RKO (cell line): ENCODE results near the gene TFAP2E.
"Not testable (repeated sequence)": the region's sequence is repeated elsewhere in the genome, so short reads cannot be mapped to it uniquely, and the experiment has no call there.

Experiments
- DNase-seq: peaks from one replicate; pipeline ENCODE4 v3.0.0-alpha.2; 2016; ENCODE audit warnings: low spot score

TFAP2E gene

DNA sequence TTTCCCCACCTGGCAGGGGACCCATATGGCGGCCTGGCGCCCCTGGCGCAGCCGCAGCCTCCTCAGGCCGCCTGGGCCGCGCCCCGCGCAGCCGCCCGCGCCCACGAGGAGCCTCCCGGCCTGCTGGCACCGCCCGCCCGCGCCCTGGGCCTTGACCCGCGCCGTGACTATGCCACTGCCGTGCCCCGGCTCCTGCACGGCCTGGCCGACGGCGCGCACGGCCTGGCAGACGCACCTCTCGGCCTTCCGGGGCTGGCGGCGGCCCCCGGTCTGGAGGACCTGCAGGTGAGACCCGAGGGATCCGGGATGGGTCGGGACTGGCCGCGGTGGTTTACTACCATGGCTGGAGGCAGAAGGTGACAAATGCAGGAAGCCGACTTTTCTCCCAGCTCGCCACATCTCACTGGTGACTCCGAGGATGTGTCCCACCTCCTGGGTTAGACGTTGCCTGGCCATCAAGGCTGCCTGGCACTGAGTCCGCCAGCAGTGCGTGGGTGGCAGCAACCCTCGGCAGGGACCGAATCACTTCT is 1.1 kb downstream of the TFAP2E start:
- DNase-seq, result no peak

DNA sequence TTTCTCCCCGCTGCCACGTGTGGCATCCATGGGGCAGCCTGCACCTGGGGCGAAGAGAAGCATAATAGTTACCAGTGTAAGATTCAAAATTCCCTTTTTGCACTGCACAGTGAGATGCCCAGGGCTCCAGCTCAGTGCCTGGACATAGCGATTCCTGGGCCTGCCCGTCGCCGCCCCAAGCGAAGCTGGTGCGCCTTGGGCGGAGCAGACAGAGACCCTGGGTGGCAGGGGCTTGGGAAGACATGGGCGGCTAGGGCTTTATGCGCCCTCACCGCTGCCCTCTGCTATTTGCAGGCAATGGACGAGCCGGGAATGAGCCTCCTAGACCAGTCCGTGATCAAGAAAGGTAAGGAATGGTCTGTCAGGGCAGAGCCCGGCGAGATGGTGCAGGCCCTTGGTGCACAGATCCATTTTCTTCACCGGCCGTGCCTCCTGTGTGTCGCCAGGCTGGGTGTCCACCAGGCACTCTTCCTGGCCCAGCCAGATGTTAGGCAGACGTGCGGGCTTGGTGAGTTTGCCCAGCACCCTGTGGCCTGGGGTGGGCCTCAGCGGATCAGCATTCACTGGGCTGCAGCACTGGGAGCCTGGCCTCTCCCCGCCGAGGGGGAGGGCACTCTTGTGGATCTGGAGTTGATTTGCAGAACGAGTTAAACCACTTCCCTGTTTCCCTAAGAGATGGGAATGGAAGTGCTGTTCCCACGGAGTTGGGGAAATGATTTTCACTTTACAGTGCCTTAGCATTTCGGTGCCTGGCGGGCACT is 1.7 kb downstream of the TFAP2E start:
- DNase-seq, result no peak

DNA sequence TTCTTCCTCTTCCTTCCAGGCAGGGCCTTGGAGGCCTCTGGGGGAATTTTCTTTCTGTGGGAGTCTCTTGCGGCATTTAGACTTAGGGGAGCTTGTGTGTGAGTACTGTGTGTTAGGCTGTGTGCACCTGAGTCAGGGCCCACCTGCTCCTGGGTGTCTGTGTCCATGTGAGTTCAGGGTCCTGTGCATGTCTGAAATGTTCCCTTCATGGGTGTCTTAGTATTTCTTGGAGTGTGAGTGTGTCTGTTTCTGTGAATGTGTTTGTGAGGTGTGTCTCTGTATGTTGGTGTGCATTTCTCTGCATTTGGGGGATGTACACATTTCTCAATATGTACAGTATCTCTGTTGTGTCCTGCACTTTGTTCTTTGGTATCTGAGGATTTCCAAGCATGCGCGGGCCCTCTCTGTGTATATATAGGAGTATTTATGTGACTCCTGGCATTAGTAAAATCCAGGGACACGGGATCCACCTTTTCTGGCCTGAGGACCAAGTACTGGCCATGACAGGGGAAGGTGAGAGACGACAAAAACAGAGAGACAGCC is 2.4 kb downstream of the TFAP2E start:
- no peak for DNase-seq

DNA sequence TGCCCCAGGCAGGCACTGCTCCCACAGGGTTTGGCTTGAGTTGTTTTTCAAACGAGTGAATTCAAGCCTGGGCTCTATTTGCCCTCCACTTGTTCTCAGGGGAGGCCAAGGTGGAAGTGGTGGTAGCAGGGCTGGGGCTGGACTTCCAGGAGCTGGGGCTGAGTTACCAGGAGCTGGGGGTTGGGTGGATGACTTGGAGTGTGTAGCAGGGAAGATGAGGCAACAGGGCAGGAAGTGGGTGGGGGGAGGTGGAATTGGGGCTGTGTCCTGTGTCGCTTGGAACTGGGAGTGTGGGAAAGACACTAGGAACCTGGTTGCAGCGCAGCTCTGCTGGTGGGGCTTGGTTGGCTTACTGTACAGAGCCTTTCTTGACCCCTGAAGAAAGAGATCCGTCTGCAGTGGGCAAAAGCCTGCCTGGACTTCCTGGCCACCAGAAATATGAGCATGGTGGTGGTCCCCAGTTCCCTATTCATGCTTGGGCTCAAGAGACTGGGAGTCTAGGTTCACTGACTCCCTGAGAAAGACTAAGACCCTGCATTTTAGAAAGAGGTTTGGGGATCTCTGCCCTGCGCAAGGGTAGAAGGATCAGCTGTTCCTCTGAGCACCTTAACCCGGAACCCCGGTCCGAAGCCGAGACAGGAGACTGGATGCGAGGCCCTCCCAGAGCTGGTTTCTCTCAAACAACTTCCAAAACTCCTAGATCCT is 3.1 kb downstream of the TFAP2E start:
- DNase-seq, result no peak

DNA sequence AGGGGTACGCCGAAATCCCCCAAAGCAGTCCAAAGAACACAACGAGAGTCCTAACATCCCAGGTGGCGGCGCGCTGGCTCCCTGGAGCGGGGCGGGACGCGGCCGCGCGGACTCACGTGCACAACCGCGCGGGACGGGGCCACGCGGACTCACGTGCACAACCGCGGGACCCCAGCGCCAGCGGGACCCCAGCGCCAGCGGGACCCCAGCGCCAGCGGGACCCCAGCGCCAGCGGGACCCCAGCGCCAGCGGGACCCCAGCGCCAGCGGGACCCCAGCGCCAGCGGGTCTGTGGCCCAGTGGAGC is 3.6 kb downstream of the TFAP2E start:
- DNase-seq, result not testable (repeated sequence)

DNA sequence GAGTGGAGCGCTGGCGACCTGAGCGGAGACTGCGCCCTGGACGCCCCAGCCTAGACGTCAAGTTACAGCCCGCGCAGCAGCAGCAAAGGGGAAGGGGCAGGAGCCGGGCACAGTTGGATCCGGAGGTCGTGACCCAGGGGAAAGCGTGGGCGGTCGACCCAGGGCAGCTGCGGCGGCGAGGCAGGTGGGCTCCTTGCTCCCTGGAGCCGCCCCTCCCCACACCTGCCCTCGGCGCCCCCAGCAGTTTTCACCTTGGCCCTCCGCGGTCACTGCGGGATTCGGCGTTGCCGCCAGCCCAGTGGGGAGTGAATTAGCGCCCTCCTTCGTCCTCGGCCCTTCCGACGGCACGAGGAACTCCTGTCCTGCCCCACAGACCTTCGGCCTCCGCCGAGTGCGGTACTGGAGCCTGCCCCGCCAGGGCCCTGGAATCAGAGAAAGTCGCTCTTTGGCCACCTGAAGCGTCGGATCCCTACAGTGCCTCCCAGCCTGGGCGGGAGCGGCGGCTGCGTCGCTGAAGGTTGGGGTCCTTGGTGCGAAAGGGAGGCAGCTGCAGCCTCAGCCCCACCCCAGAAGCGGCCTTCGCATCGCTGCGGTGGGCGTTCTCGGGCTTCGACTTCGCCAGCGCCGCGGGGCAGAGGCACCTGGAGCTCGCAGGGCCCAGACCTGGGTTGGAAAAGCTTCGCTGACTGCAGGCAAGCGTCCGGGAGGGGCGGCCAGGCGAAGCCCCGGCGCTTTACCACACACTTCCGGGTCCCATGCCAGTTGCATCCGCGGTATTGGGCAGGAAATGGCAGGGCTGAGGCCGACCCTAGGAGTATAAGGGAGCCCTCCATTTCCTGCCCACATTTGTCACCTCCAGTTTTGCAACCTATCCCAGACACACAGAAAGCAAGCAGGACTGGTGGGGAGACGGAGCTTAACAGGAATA is 4.2 kb downstream of the TFAP2E start:
- no peak for DNase-seq

DNA sequence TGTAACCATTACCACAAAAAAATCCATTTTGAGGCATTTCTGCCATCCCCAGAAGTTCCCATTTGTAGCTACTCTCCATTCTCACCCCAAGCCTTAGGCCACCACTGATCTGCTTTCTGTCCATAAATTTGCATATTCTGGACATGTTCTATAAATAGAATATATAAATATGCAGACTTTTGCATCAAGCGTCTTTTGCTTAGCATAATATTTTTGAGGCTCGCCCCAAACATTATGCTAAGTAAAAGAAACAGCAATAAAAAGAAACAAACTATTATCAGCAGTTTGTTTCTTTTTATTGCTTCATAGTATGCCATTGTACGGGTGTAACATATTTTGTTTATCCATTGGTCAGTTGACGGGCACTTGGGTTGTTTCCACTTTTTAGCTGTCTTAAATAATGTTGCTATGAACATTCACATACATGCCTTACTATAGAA is 7.9 kb downstream of the TFAP2E start:
- DNase-seq, result peak; percentile 34

DNA sequence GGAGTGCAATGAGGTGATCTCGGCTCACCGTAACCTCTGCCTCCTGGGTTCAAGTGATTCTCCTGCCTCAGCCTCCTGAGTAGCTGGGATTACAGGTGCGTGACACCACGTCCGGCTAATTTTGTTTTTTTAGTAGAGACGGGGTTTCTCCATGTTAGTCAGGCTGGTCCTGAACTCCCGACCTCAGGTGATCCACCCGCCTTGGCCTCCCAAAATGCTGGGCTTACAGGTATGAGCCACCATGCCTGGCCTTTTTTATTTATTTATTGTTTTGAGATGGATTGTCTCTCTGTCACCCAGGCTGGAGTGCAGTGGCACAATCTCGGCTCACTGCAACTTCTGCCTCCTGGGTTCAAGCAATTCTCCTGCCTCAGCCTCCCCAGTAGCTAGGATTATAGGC is 8.5 kb downstream of the TFAP2E start:
- not testable (repeated sequence) for DNase-seq

DNA sequence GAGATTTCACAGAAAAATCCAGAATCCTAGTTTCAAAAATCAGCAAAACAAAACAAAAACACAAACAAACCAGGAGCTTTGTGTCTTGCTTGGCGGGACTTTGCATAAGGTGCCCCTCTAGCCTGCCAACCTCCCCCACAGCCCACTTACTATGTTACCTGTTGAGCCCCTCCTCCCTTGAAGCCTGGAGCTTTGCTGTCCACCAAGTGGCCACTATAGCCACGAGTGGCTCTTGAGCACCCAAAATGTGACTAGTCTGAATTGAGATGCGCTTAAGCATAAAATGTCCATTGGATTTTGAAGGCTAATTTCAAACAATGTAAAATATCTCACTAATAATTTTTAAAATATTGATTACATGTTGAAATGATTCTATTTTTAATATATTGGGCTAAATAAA is 12.2 kb downstream of the TFAP2E start:
- no peak for DNase-seq

DNA sequence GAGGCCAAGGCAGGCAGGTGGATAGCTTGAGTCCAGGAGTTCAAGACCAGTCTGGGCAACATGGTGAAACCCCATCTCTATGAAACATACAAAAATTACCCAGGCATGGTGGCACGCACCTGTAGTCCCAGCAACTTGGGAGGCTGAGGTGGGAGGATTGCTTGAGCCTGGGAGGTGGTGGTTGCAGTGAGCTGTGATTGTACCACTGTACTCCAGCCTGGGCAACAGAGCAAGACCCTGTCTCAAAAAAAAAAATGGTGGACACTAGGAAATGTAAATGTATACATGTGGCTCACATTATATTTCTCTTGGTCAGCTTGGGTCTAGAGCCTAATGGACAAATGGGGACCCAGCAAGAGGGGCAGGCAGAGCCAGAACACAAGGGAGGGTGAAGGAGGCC is 12.7 kb downstream of the TFAP2E start:
- not testable (repeated sequence) for DNase-seq

DNA sequence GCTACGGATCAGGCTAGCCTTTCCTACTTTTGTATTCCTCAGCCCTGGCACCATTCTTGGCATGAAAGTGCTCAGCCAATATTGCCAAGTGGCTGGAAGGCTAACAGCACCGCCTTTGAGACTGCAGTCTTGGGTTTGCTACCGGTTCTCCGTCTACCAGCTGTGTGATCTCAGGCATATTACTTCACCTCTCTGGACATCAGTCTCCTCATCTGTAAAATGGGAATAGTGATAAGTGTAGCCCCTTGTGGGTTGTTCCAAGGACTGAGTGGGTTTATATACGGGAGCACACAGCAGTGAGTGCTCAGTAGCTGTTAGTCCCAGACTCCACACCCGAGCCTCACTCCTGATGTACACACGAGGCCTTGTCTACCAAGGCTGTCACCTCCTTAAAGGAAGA is 13.7 kb downstream of the TFAP2E start:
- no peak for DNase-seq

DNA sequence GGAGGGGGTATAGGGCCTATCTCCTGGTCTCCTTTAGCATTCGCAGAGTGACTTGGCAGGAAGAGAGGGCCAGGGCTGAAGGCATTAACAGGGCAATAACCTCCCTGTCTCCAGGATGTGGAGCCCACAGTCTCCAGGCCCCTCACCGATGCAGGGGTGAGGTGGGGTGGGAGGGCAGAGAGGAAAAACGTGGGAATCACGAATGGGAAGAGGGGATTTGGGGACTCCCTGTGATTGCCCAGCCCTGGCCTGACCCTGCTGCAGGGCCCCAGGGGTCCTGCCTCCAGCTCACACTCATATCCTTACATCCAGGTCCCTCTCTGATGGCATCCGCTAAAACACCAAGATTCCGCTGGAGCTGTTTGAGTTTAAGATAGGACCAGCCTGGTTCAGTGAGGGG is 14.6 kb downstream of the TFAP2E start:
- DNase-seq, result no peak

DNA sequence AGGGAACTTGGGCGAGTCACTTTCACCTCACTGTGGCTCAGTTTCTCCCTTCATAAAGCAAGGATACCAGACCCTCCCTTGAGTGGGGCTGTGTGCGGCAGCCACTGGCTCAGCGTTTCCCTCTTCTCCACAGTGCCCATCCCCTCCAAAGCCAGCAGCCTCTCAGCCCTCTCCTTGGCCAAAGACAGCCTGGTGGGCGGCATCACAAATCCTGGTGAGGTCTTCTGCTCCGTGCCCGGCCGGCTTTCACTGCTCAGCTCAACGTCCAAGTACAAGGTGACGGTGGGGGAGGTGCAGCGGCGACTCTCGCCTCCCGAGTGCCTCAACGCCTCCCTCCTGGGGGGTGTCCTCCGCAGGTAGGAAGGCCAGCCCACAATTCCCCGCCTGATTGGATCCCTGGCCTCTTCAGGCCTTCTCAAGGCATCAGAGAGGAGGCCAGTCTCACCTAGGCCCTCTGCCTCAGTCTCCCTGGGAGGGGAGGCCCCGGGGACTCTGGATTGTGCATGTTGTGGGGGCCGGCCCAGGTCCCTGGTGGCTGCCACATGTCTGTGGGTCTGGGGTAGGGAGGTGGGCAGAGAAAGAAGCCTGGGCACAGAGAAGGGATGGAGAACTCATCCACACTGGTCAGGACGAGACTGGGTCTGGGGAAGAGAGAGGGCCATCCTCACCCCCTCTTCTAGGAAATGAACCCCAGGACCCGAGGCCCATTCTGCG is 15.2 kb downstream of the TFAP2E start:
- DNase-seq, result no peak

DNA sequence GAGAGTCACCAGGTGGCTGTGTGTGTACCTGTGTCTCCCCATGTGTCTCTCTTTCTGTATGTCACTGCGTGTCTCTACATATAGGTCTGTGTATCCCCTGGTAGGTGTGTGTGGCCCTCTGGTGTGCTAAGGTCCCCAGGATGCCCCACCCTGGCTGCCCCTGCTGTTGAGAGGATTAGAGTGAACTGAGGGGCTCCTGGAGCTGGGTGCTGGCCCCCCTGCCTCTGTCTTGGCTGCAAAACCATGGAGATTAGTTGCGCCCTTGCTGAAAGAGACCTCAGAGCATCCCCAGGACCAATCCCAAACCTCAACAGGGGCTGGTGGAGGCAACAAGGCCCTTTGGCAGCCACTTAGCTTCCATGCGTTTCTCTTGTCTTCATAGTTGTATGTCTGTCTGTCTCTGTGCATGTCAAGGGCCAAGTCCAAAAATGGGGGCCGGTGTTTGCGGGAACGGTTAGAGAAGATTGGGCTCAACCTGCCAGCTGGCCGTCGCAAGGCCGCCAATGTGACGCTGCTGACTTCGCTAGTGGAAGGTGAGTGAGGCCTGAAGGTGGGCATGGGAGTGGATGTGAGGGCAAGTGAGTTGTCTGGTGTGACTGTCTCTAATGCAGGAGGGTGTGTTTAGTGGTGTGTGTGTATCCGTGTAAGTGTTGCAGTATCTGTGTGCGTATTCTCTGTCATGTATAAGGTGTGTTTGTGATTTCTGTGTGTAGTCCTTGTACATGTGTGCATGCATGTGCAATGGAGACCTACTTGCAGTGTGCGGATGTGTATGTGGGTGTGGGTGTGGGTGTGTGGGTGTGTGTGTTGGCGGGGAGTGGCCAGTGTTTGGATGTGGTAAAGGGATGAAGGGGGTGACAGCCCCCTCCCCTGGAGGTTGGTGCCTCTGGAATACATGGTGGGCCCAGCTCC is 16.7 kb downstream of the TFAP2E start:
- DNase-seq, result no peak

DNA sequence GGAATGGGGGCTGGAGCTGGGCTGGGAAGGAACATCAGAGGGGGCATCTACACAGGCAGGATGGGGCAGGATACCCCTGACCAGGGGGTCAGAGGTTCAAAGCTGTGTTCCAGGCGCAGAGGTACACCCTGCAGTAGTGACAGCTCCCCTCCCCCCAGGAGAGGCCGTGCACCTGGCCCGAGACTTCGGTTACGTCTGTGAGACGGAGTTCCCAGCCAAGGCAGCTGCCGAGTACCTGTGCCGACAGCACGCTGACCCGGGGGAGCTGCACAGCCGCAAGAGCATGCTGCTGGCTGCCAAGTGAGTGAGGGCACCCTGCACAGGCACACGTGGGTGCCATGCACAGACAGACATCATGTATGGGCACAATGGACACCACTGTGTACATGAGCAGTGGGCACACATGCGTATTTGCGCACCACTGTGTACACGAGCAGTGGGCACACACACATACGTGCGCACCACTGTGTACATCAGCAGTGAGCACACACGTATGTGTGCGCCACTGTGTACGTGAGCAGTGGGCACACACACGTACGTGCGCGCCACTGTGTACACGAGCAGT is 17.4 kb downstream of the TFAP2E start:
- no peak for DNase-seq

DNA sequence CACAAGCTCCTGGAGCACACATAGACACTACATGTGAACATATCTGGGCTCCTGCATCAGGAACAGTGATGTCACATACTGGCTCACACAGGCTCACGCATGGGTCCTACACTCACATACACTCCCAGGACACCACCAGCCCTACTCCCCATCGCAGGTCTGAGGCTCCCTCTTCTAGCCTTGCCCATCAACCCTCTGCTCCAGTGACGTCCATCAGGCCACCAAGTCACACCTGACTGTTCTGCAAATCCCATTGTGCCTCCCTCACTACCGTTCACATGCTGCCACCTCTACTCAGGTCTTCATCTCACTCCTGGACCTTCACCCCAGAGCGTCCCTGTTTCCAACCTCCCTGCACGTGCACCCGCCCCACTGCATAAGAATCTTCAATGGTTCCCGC is 18.1 kb downstream of the TFAP2E start:
- DNase-seq, result no peak

DNA sequence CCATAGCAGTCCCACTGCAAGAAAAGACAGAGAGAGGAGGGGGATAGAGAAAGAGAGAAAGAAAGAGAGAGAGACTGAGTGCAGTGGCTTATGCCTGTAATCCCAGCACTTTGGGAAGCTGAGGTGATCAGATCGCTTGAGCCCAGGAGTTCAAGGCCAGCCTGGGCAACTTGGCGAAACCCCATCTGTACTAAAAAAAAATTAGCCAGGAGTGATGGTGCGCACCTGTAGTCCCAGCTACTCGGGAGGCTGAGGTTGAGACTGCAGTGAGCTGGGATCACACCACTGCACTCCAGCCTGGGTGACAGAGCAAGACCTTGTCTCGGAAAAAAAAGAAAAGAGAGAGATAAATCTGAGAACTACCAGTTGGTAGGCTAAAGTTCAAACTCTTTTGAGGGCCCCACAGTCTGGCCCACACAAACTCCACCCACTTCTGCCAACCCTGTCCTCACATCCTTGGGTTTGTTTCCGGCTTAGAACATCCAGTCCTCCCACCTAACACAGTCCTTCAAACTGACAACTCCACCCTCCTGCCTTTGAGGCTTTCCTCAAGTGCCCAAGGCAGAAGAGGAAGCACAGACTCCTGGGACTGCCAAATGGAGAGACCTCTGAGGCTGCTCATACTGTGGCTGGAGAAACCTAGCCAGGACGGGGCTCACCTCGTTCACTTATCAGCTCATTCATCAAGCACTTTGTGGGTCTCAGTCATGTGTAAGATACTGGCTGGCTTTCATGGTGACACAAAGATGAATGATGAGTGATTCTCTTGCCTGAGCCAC is 20.1 kb downstream of the TFAP2E start:
- DNase-seq, result no peak

DNA sequence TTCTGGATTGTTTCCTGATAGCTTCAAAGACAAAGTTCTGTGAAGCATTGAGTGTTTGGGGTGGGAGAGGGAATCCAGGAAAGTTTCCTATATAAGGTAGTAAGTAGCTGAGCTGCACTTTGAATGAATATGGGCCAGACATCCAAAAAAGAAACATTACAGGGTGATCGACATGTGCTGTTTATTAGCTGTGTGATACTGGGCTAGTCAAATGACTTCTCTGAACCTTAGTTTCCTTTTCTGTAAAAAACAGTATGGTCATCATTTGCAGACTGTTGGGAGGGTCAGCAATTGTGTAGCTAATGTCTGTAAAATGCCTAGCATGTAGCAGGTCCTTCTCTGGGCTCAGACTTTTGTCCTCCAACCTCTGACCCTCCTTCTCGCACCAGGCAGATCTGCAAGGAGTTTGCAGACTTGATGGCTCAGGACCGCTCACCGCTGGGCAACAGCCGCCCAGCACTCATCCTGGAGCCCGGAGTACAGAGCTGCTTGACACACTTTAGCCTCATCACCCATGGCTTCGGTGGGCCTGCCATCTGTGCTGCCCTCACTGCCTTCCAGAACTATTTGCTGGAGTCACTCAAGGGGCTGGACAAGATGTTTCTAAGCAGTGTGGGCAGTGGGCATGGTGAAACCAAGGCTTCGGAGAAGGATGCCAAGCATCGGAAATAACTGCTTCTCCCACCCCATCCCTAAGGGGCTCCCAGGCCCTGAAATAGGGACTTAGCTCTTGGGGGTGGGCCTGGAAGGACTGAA is 21.1 kb downstream of the TFAP2E start:
- no peak for DNase-seq

DNA sequence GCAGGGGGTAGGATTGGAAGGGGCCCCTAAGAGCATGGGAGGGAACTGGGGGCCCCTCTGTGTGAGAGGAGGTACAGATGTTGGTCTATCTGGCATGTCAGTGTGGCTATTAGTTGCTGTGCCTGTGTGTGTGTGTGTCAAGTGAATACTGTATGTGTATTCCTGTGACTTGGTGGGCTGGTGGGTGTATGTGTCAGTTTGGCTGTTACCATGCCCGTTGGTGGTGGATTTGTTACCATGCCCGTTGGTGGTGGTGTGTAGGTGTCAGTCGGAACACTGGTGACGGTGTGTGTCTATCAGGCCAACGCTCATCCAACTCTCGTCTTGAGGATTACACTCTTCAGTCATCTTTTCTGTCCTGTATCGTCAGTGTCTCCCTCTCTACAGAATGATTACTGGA is 22.6 kb downstream of the TFAP2E start:
- DNase-seq, result no peak
